SK-N-SH (cell line): ENCODE measurements around the gene RELN.
"Not testable (repeated sequence)": the region's sequence is repeated elsewhere in the genome, so short reads cannot be mapped to it uniquely, and the experiment has no call there.

Experiments
- CTCF ChIP-seq: fragments of 200-600 bp; sonication (generic); IDR thresholded peaks from 2 replicates; pipeline ENCODE4 v1.6.1; 2017; ENCODE audit warnings: antibody characterized with exemption, mild to moderate bottlenecking, moderate library complexity
- MAX ChIP-seq: IDR thresholded peaks from 2 replicates; pipeline ENCODE4 v1.4.0; 2012; ENCODE audit warnings: low read depth
- MEF2A ChIP-seq: IDR thresholded peaks from 2 replicates; pipeline ENCODE4 v1.4.0; 2012; ENCODE audit warnings: low read depth, borderline replicate concordance
- MXI1 ChIP-seq: IDR thresholded peaks from 2 replicates; pipeline ENCODE4 v1.6.1; 2012; ENCODE audit warnings: mild to moderate bottlenecking, low read depth, low read length, improper control_type of control experiment
- NFIC ChIP-seq: IDR thresholded peaks from 2 replicates; pipeline ENCODE4 v1.4.0; 2012; ENCODE audit warnings: borderline replicate concordance
- NRF1 ChIP-seq: IDR thresholded peaks from 2 replicates; pipeline ENCODE4 v1.6.1; 2012; ENCODE audit warnings: low read depth, mild to moderate bottlenecking, low read length
- POLR2AphosphoS5 ChIP-seq: IDR thresholded peaks from 2 replicates; pipeline ENCODE4 v1.6.1; 2012; ENCODE audit warnings: low read depth, low read length
- RFX5 ChIP-seq: IDR thresholded peaks from 2 replicates; pipeline ENCODE4 v1.6.1; 2012; ENCODE audit warnings: mild to moderate bottlenecking, improper control_type of control experiment, low read length
- TCF12 ChIP-seq: IDR thresholded peaks from 2 replicates; pipeline ENCODE4 v1.4.0; 2012
- TEAD4 ChIP-seq: IDR thresholded peaks from 2 replicates; pipeline ENCODE4 v1.4.0; 2012; ENCODE audit warnings: mild to moderate bottlenecking, borderline replicate concordance; ENCODE audit not compliant: insufficient read depth
- TF ChIP-seq, protein P1 (sequence below): IDR thresholded peaks from 2 replicates; pipeline ENCODE4 v1.6.1; 2012; ENCODE audit warnings: mild to moderate bottlenecking, low read depth, low read length, moderate library complexity

DNA sequence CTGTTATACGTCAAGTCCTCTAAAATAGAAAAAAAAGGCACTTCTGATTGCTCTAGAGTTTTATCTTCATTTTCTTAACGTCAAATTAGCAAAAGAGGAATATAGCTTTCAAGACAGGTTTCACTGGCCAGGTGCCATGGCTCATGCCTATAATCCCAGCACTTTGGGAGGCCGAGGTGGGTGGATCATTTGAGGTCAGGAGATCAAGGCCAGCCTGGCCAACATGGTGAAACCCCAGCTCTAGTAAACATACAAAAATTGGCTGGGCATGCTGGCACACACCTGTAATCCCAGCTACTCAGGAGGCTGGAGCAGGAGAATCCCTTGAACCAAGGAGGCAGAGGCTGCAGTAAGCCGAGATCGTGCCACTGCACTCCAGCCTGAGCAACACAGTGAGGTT, 173.5 kb downstream of the RELN start:
- not testable (repeated sequence) for TF ChIP-seq MXI1, RFX5, POLR2AphosphoS5, CTCF, NFIC, MEF2A, TEAD4, TCF12, NRF1, MAX
- TF ChIP-seq, protein P1, sequence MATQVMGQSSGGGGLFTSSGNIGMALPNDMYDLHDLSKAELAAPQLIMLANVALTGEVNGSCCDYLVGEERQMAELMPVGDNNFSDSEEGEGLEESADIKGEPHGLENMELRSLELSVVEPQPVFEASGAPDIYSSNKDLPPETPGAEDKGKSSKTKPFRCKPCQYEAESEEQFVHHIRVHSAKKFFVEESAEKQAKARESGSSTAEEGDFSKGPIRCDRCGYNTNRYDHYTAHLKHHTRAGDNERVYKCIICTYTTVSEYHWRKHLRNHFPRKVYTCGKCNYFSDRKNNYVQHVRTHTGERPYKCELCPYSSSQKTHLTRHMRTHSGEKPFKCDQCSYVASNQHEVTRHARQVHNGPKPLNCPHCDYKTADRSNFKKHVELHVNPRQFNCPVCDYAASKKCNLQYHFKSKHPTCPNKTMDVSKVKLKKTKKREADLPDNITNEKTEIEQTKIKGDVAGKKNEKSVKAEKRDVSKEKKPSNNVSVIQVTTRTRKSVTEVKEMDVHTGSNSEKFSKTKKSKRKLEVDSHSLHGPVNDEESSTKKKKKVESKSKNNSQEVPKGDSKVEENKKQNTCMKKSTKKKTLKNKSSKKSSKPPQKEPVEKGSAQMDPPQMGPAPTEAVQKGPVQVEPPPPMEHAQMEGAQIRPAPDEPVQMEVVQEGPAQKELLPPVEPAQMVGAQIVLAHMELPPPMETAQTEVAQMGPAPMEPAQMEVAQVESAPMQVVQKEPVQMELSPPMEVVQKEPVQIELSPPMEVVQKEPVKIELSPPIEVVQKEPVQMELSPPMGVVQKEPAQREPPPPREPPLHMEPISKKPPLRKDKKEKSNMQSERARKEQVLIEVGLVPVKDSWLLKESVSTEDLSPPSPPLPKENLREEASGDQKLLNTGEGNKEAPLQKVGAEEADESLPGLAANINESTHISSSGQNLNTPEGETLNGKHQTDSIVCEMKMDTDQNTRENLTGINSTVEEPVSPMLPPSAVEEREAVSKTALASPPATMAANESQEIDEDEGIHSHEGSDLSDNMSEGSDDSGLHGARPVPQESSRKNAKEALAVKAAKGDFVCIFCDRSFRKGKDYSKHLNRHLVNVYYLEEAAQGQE, result not testable (repeated sequence)
